Medulla oblongata (tissue), 1 donor: ENCODE data around the gene NRIP1.

ENCODE experiments used
- DNase-seq: peaks from one replicate; pipeline ENCODE4 v3.0.0-alpha.2; 2015; ENCODE audit errors: extremely low spot score

NRIP1 gene

GRCh38 chr21:15065392-15066122 lies 757 bp upstream of the NRIP1 start:
- peak; percentile 88 for DNase-seq

DNA sequence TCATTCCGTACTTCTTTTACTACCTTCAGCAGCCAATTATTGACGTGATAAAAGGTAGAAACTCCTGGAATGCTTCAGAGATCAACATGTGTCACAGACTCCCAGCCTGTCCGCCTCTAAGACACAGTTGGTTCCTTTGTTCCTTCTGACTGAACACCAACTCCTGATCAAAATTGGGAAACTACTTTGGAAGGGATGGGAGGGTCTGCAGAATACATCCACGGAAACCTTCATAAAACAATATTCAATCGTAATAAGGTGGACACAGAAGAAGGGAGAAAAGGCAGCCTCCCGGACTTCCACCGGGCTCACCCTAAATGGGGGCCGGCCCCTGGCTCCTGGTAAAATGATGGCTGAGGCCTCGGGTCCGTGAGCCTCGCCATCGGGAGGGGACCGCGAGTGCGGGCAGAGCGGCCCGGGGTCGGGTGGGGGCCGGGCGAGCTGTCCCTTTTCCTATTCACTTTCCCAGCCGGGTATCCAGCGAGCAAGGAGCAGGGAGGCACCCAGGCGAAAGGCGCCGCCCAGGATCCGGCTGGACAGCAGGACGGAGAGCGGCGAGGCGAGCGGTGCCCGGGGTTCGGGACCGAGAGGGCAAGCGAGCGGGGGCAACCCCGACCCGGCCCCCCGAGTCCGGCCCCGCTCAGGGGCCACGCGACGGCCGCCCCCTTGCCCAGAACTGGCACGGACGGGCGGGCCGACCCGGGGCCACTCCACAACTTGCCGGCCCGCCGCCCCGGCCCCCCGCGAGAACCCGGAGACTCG lies 805 bp downstream of the NRIP1 start:
- DNase-seq: peak; percentile 59

GRCh38 chr21:15063081-15063813 lies 1.6 kb downstream of the NRIP1 start:
- no peak for DNase-seq

DNA sequence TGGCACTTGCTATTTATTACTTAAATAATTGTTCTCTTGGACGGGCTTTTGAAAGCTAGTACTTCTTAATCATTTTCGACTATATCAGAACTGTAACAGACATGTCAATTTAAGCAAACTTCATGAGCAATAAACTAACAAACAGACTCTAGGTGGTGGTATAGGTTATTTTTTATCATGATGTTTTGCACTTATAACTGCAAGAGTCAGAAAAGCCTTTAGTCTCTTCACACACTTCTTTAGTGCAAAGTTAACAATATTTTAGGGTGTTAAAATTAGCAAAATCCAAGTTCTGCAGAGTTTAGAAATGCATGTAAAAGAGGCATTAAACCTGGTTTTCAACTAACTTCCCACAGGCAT lies 2.2 kb downstream of the NRIP1 start:
- no peak for DNase-seq

DNA sequence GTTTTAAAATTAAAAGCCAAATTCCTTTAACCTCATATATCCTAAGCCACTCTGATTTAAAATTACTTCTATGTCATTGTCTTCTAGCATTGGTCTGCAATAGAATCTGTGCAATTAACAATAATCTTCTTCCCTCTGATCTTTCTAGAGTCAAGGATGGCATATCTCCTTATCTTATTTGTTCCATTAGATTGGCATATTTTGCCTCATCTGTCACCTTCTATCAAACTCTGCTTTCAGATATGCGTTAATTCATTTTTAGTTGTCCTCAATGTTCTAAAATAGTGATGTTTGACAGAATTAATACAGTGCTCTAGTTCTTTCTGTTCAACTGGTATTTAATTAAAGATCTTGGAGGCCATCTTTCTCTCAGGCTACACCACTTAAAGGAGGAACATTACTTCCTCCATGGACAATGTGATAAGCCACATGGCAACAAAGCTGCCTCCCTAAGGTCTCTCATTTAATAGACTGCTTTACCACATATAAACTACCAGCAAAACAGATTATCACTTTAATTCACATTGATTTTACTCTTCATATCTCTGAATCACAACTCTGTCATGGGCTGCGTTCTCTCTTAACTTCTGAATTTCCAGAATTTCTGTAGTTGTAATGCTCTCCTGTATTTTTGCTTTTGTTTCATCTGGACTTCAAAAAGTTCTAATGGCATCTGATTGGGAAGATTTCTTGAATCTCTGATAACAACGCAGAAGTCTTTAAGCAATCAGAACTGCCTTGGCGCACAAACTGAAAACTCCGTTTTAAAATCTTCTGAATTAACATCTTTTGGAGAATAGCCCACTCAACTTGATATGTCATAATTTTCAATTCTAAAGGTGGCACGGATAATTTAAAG lies 2.8 kb downstream of the NRIP1 start:
- no peak for DNase-seq

- no peak for DNase-seq
Measured at GRCh38 chr21:15061279-15061678, 3.5 kb downstream of the NRIP1 start.

DNA sequence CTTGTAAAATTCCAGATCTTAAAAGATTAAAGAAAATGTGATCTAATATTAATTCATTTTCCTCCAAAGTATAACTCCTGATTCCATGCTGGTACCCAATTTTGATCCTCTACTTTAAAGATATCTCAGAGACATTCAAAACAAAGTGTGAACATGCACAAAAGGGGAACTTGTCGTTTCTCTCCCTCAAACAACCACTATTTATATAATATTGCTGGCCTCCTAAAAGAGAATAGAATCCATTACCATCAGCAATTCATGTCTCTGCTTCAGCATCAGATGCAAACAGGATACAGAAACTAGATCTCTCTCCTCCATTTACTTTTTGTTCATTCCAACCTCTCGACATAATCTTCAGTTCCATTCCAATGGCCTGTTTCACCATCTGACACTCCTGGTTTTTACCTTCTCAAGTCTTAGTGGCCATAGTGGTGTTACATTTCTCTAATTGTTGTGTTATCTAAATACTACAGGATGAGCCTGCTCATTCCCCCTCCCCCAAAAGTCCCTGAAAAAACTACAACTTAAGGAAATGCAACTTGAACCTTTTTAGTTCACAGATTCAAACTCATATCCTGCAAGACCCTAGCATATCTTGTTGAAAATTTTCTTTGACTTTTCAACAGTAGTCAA lies 4.1 kb downstream of the NRIP1 start:
- DNase-seq: no peak

GRCh38 chr21:15059397-15059796 lies 5.4 kb downstream of the NRIP1 start:
- DNase-seq: no peak

DNA sequence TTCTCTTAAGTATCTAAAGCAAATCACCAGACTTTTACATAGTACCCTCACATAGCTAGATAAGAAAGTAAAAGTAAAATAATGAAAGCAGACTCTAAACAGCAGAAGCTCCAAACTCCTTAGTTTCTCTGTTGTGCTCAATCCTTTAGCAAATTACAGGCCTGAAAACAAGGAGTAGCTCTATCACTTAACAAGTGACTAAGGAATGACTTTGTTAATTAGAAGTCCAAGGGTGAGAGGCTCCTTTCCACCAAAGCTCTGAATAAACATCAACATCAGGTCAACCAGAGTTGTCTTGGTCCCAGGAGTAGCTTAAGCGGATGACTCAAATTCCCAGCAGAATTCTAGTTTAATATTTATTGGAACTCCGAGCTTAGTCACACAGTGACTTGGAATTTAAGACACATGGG lies 5.9 kb downstream of the NRIP1 start:
- DNase-seq: no peak

DNA sequence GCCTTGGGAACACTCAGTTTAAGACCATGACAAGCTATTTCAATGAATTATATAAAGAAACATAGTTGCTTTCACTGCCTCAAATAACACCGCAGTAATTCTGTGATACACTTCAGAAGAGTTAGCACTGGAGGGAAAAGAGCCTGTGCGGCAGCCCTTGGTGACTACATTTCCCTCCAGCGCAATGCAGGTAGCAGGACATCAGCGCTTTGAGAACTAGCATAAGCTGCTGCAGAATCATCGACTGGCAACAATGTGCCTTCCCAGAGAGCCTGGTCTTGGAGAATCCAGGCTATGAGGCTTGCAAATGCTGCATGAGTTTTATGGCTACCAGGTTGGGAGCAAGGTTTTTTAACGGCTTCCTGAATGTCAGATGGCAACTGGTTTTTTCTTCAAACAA lies 7.5 kb downstream of the NRIP1 start:
- no peak for DNase-seq

DNA sequence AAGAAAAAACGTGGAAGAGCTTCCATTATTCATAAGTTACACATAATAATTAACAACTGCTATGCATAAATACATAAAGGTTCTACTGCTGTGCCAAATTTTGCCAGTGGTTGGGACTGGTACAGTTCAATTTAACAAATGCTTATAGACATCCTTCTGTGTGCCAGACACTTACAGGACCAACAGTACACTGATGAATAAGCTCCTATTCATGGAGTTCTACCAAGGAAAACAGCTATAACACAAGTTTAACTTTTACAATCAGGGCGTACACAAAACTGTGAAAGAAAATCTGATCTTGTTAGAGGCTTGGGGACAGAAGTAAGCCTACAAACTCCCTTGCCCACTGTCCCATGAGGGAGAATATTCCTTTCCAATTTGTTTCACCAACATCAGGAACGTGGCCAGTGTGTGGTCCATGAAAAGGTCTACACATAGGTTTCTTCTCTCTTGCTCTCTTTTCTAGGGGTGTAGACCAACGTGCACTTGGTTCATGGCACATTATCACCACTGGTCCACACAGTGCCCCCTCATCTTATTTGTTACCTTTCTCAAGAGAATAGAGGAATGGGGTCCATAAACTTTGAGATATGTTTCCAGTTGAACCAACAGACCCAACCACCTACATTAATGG lies 10.1 kb downstream of the NRIP1 start:
- no peak for DNase-seq

DNA sequence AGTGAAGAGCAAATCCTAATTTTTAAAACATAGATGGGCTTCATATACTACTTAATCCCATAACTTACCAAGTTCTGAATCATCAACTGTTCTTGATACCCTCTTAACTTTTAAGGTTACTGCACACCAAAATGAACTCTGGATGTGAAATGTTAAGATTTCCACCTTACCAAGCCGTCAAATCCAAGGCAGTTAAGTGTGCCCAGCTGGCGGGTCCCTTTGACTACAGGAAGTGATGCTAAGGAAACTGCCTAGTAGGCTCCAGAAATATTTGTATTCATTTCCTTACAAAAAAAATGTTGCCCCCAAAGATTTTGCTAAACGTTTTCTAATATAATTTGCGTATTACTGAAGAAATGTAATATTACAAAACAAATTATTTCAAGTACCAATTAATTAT lies 10.7 kb downstream of the NRIP1 start:
- DNase-seq: no peak

DNA sequence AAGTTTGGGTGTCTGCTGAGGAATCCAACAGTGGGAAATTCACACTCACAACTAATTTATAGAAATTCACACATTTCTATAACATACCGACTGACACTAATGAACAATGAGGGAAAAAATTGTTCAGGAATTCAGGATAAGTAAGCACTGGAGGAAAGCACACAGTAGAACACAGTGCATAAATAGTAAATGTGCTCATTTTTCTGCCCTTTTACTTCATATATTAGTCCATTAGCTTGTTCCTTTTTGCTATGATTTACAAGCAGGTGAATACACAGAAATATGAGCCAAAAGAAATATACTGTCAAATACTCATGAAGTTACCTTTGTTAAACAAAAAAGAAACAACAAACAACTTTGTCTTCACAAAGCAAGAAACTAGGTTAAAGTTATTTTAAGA lies 11.3 kb downstream of the NRIP1 start:
- DNase-seq: no peak

DNA sequence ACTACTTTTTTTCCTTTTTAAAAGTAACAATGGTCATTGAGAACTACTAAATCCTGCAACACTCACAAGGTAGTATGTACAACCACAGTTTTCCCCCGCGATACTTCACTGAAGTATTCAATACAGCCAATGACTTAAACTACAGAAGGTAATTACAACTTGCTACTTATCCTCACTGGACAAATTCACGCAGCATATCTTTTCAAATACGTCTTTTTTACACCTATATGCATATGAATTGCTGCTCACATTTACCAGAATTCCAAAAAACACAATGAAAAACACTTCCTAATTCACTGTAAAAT lies 12.4 kb downstream of the NRIP1 start:
- no peak for DNase-seq

GRCh38 chr21:15051644-15052458 lies 12.9 kb downstream of the NRIP1 start:
- no peak for DNase-seq

DNA sequence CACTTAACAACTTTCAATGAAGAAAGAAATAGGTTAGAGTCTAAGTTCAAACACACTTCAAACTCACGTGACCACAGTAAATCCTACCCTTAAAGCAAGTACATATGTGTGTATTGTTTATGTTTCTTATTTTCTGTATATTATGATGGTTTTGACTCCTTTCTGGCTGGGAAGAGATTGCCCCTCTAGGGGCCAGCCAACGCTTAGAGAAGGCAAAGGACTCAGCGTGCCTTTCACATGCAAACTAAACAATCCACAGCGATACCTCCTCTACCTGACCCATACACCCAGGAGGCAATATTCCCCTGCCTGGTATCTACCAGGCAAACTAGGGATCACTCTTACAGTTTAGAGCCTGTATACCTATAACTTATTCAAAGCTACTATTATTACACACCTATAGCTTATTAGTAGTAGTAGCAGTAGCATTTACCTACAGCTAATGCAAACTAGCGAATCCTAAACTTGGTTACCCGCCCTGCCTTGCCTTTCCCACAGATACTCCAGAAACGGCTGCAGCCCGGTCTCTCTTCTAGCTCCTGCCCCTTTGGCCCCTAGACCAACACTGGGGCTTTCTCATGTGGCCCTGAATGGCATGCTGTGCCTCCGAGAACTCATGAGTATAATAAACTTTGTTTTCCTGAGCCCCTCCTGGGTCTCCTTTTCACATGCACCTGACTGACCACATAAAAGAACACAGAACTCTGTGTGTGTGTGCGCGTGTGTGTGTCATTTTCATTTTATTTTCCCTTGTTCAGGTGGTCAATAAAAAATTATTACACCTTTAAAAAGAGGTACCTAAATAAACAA lies 14.0 kb downstream of the NRIP1 start:
- no peak for DNase-seq

DNA sequence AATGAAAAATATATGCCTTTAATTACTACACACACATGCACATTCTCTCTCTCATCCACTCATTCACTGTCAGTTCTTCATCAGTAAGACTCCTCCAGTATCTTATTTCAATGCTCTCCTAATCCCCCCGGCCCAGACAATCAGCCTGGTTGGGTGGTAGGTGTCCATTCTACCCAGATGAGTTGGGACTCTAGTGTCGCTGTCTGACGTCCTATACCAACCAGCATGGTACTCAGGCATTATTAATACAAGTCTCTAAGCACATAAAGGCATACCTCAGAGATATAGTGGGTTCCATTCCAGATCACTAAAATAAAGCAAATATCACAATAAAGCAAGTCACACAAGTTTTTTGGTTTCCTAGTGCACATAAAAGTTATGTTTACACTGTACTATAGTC lies 19.8 kb downstream of the NRIP1 start:
- DNase-seq: no peak

- DNase-seq: no peak
Measured at GRCh38 chr21:15042531-15042930, 22.3 kb downstream of the NRIP1 start.

GRCh38 chr21:15039607-15040299 lies 25.0 kb downstream of the NRIP1 start:
- DNase-seq: no peak
